Measurements from ENCODE around the gene PFKFB3.
"Not testable (repeated sequence)": the region's sequence is repeated elsewhere in the genome, so short reads cannot be mapped to it uniquely, and the experiment has no call there.

Gene PFKFB3

DNA sequence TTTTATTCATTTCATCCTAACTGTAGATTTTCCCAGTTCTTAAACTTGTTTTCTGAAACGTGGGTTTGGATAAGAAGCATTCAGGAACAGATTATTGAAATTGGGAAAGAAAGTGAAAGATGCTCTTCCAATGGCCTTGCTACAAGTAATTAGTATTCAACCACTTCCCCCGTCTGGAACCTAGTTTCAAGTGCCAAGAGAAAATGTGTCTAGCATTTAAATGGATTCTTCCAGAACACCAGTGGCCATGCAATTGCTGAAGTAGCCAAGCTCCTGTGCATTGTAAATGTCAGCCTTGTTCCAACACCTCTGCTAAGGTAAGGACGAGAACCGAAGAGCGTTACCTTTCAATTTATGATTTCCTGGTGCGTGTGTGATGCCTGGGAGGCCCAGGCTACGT, 68.2 kb downstream of the PFKFB3 start:
- no peak for DNase-seq (ENCODE audit: low read depth in 1 of 2, low spot score in 1 of 2)

DNA sequence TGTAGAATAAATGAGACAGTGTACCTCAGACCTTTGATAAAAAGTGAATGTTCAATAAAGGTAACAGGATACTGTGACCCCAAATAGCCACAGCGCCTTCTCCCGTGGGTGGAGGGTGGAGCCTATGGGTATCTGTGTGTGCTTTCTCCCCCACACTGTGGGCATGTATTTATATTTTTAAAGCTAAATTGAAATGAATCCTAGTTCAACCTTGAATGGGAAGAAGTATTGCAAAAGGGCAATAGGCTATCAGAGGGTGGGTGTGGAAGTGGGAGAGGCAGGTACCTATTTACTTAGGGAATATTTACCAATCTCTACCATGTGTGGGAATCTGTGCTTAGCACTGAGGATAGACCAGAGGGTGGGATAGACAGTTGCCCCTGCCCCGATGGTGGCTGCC, 68.9 kb downstream of the PFKFB3 start:
- no peak for DNase-seq (ENCODE audit: low read depth in 1 of 2, low spot score in 1 of 2)

DNA sequence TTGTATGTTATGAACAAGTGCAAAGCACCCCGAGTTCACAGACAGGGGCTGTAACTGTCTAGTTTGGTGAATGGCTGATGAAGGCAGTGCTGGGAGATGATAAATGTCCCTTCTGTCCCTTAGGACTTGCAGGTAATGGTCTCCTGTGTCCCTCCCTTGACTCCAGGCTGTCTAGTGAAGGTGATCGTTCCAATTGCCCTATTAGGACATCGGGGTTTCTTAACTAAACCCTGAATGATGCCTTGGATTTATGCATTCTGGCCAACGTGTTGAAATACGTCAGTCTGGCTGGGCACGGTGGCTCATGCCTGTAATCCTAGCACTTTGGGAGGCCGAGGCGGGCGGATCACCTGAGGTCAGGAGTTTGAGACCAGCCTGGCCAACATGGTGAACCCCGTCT, 69.4 kb downstream of the PFKFB3 start:
- no peak for DNase-seq (ENCODE audit: low read depth in 1 of 2, low spot score in 1 of 2)

DNA sequence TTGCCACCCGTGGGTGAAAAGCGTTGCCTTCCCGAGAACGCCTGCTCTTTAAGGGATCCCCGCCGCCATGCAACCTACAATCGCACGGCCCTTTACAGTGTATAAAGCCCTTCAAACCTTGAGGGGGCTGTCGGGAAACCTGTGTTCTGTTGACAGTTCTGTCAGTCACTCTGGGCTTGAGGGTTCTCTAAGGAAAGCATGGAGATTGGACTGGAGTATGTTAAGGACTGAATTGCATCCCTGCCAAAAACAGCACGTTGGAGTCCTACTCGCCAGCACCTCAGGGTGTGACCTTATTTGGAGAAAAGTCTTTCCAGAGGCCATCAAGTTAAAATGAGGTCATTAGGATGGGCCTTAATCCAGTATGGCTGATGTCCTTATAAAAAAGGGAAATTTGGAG, 70.6 kb downstream of the PFKFB3 start:
- no peak for DNase-seq (ENCODE audit: low read depth in 1 of 2, low spot score in 1 of 2)

DNA sequence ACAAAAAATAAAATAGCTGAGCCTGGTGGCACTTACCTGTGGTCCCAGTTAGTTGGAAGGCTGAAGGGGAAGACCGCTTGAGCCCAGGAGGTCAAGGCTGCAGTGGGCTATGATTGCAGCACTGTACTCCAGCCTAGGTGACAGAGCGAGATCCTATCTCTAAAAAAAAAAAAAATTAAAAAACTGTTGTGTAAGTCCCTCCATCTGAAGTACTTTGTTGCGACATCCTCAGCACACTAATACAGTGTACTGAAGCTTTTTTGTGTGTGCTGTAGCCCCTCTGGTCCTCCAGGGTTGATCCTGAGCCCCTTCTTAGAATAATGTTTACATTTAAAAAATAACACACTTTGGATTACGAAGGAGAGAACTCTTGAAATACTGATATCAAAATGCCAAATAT, 71.3 kb downstream of the PFKFB3 start:
- no peak for DNase-seq (ENCODE audit: low read depth in 1 of 2, low spot score in 1 of 2)

DNA sequence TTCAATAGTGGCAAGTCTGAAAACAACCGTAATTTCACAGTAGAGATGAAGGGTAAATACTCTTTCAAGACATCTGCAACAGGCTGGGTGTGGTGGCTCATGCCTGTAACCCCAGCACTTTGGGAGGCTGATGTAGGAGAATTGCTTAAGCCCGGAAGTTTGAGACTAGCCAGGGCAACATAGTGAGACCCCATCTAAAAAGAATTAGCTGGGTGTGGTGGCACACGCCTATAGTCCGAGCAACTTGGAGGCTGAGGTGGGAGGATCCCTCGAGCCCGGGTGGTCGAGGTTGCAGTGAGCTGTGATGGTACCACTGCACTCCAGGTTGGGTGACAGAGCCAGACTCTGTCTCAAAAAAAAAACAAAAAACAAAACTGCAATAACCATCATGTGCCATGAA, 71.8 kb downstream of the PFKFB3 start:
- DNase-seq (ENCODE audit: low read depth in 1 of 2, low spot score in 1 of 2) = no peak

DNA sequence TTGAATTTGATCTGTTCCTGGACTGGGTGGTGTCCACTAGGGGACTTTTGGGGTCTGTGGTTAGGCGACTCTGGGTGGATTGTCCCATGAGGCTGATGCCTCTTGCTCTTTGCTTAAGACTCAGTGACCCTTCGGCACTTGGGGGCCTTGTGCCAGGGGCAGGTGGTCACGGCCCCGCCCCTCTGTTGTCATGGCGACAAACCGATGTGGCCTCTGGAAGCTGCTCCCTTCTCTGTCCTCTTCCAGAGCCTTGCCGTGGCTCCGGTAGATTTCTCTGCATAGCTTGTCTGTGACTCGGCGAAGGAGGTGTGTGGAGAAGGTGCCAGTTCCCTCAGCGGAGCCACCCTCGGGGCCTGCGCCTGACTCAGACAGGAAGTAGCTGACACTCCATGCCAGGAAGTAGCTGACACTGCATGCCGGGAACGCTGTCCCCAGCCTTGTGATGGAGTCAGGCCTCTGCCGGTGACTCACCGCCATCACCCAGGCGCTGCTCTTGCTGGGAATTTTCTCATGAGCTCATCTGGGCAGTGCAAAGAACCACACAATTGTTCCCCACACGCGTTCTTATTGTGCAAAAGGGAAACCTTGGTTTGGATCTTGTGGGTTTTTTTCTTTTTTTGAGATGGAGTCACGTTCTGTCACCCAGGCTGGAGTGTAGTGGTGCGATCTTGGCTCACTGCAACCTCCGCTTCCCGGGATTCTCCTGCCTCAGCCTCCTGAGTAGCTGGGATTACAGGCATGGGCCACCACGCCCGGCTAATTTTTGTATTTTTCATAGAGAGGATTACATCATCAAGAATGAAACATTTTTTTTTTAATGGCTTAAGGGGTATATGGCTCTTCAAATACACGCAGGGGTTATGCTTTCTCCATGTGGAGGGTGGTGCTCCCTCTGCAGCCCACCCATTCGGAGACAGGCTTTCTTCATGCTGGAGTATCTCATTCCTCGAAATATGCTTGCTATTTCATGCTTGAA, 72.6 kb downstream of the PFKFB3 start:
- peak; percentile 75 to 84 for DNase-seq (ENCODE audit: low read depth in 1 of 2, low spot score in 1 of 2)

DNA sequence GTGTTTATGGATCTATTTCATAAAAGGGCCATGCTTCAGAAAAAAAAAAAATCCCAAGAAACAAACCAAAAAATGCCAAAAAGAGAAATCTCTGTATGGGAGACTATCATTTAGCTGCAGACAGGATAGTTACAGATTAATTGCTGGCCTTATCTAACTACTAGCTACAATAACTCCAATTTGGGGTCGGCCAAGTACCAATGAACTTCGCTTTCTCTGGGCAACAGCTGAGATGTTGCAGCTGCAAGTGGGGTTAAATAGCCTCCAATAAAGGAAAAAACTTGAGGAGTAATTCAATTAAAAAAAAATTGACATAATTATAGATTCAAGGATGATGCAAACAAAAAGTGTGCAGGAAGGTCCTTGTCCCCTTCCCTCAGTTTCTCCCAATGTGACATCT, 73.6 kb downstream of the PFKFB3 start:
- DNase-seq (ENCODE audit: low read depth in 1 of 2, low spot score in 1 of 2) = no peak

DNA sequence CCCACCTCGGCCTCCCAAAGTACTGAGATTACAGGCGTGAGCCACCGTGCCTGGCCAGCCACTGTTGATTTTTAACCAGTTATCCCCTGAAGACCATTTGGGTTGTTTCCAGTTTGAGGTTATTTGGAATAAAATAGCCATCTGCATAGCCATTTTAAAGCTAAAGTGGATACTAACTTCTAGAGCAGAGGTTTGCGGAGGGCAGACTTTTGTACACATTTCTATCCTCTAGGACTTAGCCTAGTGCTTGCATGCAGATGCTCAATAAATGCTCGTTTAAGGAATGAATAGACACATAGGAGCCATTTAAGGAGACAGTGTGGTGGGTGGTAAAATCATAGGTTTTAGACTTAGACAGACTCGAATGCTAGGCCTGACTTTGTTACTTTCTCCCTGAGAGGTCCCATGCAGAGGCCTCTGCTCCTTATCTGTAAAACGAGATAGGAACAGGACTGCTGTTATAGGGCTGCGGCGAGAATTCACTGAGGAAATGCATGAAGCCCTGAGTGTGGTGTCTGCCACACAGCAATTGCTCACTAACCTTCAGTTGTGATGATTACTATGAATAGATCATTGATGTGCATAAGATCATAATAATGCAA, 75.9 kb downstream of the PFKFB3 start:
- no peak for DNase-seq (ENCODE audit: low read depth in 1 of 2, low spot score in 1 of 2)

DNA sequence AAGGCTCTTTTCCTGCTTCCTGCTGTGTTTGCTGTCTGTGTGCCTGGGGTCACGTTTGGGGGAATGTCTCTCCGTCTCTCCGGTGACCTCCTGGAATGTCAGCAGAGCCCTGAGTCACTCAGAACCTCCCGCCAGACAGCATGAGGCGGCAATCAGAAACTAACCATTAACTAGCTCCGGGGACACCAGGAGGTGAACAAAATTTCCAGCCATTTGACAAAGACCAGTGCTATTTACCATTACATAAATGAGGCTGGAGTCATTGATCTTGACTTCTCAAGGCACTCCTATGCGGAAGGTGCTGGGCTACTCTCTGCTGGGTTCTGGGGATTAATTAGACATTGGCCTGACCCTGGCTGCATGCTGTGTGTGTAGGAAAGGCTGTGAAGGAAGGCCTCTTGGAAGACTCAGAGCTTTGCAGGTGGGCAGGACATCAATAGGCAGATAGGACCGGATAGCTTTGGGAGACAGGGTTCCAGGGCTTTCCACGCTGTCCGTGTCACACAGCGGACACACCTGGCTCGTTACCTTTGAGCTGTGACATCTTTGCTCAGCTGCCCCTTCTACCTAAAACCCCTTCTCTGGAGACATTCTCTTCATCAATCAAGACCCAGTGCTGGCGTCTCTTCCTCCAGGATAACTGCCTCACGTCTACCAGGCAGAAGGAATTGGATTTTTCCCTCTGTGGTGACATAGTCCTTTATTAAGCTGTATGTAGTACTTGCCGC, 77.0 kb downstream of the PFKFB3 start:
- DNase-seq (ENCODE audit: low read depth in 1 of 2, low spot score in 1 of 2) = no peak

DNA sequence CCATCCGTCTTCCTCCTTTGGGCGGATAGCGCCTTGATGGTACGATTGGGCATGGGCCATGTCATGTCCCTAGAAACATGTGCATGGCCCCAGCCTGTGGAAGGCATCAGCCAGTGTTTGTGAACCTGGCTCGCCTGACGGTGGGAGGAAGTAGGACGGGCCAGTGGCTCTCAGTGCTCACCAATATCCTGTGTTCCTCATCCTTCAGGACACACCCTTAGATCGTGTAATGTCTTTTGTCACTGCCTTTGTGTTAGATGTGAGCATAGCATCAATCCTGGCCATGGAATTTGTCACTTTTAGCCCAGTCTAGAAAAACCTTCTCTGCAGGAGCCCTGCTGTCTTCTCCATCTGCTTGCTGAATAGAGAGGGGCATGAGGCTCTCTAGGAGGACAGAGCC, 77.6 kb downstream of the PFKFB3 start:
- DNase-seq (ENCODE audit: low read depth in 1 of 2, low spot score in 1 of 2) = no peak

DNA sequence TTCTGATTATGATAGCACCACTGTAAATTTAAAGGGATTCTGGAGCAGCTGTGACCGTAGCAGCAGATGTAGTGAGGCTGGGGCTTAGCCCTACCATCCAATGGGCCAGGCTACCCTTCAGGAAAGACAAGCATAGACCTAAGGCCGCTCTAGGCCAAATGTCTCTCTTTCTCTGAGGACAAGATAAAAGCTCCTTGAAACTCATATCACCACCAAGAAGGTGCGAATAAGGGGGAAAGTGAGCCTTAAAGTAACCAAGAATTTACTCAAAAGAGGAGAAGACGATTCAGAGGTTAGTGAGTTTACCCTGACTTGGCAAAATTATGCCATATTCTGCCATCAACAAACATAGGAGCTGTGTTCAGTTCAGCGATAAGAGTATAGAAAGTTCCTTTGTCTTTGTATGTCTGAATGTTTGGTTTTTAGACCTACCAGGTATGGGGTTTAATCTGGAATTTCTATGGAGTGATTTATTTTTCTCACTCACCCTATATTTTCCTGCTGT, 79.8 kb downstream of the PFKFB3 start:
- no peak for DNase-seq (ENCODE audit: low read depth in 1 of 2, low spot score in 1 of 2)

DNA sequence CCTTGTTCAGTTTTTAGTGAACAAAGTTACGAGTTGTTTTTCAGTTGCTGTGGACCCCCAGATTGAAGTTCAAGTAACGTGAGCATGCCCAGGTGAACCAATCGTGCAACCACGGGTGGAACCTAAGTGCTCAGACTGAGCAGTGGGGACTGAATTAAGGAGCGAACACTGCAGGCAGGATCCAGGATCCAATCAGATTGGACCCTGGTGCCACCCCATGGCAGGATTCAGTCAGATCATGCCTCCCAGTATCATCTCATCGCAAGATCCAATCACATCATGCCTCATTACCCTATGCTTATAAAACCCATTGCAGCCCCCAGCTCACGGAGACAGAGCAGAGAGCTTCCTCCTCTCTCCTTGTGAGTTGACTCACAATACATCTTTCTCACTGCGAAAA, 80.9 kb downstream of the PFKFB3 start:
- DNase-seq (ENCODE audit: low read depth in 1 of 2, low spot score in 1 of 2) = no peak

DNA sequence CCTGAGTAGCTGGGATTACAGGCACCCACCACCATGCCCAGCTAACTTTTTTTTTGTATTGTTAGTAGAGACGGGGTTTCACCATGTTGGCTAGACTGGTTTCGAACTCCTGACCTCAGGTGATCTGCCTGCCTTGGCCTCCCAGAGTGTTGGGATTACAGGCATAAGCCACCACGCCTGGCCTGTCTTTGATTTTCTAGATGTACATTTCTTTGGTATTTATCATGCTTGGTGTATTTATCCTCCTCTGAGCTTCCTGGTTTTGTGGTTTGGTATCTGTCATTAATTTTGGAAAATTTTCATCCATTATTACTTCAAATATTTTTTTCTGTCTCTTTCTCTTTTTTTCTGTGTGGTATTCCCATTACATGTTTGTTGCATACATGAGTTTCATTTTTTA, 87.9 kb downstream of the PFKFB3 start:
- not testable (repeated sequence) for DNase-seq (ENCODE audit: low read depth in 1 of 2, low spot score in 1 of 2)

DNA sequence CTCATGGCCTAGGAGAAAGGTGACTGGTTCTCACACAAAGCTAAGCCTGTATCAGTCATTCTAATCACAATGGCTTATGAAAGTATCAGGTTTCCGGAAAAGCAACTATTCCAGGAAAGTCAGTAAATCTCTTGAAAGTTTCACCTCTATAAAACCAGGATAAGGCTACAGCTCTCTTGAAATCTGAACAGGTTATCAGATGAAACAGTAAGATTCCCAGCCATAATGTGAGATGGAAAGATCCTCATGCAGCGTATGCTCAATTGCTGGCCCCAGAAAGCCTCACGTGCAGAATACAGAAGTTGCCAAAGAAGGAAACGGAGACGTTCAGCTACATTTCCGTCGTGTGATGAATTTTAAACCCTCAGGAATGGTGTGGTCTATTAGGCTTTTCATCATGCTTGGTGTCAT, 90.0 kb downstream of the PFKFB3 start:
- DNase-seq (ENCODE audit: low read depth in 1 of 2, low spot score in 1 of 2) = no peak

DNA sequence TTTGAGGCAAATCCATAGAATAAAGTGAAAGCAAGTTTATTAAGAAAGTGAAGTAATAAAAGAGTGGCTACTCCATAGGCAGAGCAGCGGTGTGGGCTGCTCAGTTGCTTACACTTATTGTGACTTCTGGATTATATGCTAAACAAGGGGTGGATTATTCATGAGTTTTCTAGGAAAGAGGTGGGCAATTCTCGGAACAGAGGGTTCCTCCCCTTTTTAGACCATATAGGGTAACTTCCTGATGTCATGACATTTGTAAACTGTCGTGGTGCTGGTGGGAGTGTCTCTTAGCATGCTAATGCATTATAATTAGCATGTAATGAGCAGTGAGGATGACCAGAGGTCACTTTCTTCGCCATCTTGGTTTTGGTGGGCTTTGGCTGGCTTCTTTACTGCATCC, 93.7 kb downstream of the PFKFB3 start:
- not testable (repeated sequence) for DNase-seq (ENCODE audit: low read depth in 1 of 2, low spot score in 1 of 2)

DNA sequence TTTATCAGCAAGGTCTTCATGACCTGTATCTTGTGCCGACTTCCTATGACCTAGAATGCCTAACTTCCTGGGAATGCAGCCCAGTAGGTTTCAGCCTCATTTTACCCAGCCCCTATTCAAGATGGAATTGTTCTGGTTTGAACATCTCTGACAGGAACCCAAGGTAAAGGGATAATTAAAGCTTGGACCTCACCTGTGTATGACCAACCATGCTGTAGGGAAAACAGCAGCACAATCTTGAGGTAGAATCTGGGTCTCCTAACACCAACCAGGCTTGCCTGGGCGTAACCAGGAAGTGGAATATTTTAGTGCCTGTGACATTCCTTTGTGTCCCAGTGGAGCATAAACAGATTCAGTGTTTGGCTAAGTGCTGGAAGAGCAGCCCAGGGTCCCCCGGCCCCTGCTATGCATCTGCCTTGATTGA, 94.1 kb downstream of the PFKFB3 start:
- DNase-seq (ENCODE audit: low read depth in 1 of 2, low spot score in 1 of 2) = no peak

DNA sequence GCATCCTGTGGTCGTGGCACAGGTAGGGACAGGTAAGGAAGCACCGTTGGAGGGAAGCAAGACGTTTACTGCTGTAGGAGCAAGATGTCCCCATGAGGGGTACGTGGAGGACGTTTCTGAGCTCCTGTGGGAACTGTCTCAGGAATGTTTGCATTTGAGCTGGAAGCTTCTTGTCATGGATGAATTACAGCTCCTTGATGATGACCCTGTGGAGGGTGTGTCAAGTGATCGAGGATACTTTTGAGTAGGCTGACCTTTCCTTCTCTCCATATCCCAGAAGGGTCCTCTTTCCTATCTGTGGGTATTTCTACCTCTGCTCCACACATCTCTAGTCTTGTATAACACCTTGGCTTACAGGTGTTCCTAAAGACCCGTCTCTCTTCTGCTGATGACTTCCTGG, 94.8 kb downstream of the PFKFB3 start:
- no peak for DNase-seq (ENCODE audit: low read depth in 1 of 2, low spot score in 1 of 2)

DNA sequence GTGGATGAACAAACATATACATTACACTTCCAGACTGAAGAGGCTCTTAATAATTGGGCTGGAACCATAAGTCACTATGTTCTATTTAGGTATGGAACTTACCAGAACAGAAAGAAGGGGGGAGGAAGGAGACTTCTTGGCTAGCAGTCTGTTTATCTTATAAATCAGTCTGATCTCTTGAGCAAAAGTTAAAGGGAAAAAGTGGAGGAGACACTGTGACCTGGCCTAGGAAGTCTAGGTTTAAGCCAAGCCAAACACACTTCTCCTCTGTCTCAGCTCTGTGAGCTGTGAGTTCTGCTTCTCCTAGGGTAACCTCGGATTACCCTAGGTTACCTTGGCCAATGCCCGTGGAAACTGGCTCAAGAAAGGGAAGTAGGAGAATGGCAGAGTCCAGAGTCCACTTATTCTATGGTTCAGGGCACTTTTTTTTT, 95.2 kb downstream of the PFKFB3 start:
- no peak for DNase-seq (ENCODE audit: low read depth in 1 of 2, low spot score in 1 of 2)

DNA sequence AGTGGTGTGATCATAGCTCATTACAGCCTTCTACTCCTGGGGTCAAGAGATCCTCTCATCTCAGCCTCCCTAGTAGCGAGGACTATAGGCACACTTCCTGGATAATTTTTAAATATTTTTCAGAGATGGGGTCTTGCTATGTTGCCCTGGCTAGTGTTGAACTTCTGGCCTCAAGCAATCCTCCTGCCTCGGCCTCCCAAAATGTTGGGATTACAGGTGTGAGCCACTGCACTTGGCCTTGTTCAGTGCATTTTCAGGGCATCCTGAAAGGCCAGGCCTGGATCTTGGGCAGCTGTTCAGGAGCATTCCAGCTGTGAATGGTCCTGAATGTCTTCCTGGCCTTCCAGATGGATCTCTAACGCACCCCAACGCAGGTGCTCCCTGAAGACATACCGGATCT, 95.7 kb downstream of the PFKFB3 start:
- DNase-seq (ENCODE audit: low read depth in 1 of 2, low spot score in 1 of 2) = no peak

DNA sequence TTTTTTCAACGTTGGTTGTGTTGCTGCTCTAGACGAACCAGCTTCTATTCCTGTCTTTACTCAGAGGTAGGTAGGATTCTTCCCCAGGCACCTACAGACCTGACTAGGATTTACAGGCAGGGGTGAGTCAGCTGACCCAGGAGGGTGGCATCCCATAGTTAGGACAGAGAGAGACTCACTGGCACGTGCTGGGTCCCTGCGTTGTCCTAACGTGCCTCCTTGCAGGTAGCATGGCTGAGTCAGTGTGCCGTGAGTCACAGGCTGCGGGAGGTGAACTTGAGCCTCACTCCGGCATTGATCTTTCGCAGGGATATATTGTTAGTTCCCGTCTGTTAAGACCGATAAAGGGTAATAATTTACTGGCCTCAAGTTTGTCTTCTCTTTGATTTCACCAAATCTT, 96.5 kb downstream of the PFKFB3 start:
- no peak for DNase-seq (ENCODE audit: low read depth in 1 of 2, low spot score in 1 of 2)

DNA sequence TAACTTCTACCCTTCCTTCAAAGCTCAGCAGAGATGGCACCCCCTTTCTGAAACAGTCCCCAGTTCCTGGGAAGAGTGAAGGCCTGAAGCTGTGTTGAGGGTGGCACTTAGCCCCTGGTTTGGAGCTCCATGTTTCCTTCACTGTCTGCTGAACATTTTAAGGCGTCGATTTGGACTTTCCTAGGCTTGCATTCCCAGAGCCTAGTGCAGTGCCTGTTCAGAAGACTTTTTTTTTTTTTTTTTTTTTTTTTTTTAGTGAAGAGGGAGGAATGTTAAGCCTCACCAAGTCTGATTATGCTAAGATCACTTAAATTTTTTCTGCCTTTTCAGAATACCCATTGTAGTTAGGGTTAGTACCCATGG, 97.0 kb downstream of the PFKFB3 start:
- DNase-seq (ENCODE audit: low read depth in 1 of 2, low spot score in 1 of 2) = no peak

All from activated T-helper 1 cell treated with anti-CD3 and anti-CD28 coated beads, Interleukin-2, amount 50 U/mL, for 16 hours (primary cell).